GM12878 (cell line): Measurements from ENCODE around the gene CCDC24. TPM values are rescaled to one million over a fixed set of nuclear protein-coding genes. Genes with fewer than 3 reads are reported as not detected.

Experiments used
- ATAC-seq: fragments of 200-7000 bp; cut with Tn5 transposase; 3 replicates; pipeline ENCODE4 v1.9.1; 2020; ENCODE audit warnings: mild to moderate bottlenecking, moderate library complexity
- BruUV-seq: library from RNA; stranded (reverse); fragments of 400-500 nt; replicated peaks from 2 replicates; lab custom pipeline; 2021; lab: Mats Ljungman, UMichigan
- CTCF ChIA-PET: fragments of 300-600 bp; sonication (Branson Sonifier 250); formaldehyde crosslinking; extraction: SDS; loops from one replicate; lab custom pipeline; 2021; ENCODE audit warnings: inconsistent platforms; lab: Yijun Ruan, JAX
- POLR2A ChIA-PET: fragments of 350-600 bp; formaldehyde crosslinking; extraction: SDS; loops from one replicate; lab custom pipeline; 2021; ENCODE audit warnings: inconsistent platforms; lab: Charles Lee
- RAD21 ChIA-PET: fragments of 300-600 bp; sonication (Branson Sonifier 250); formaldehyde crosslinking; loops from one replicate; lab custom pipeline; 2023; ENCODE audit warnings: antibody characterized with exemption; ENCODE audit not compliant: unreplicated experiment; lab: Charles Lee
- SMC1A ChIA-PET: fragments of 300-600 bp; sonication (Branson Sonifier 250); formaldehyde crosslinking; loops from one replicate; lab custom pipeline; 2023; ENCODE audit not compliant: unreplicated experiment, uncharacterized antibody; lab: Charles Lee
- DNase-seq: peaks from one replicate; pipeline ENCODE4 v3.0.0-alpha.2; 2011; ENCODE audit warnings: low read depth, low spot score
- FAIRE-seq: peaks from 3 replicates; lab custom pipeline; 2011; peaks lifted over from hg19 to GRCh38; lab: Jason Lieb, UNC
- H2AFZ ChIP-seq: 2 replicates; pipeline ENCODE4 v1.6.0; 2011; ENCODE audit warnings: low read depth, low read length, control low read depth; ENCODE audit not compliant: control insufficient read depth
- H3K27ac ChIP-seq: 2 replicates; pipeline ENCODE4 v1.5.1; 2011; ENCODE audit warnings: control low read depth; ENCODE audit not compliant: control insufficient read depth, insufficient read depth
- H3K27me3 ChIP-seq, 2 experiments: replicated peaks in 1 of 2; 2 replicates each; pipeline versions ENCODE4 v1.6.0 to v1.6.1; 2011; ENCODE audit warnings: low read length in 1 of 2; ENCODE audit not compliant: control insufficient read depth in 2 of 2, insufficient read depth in 2 of 2
- H3K36me3 ChIP-seq, 2 experiments: 2 replicates each; pipeline ENCODE4 v1.5.1; 2011; ENCODE audit warnings: low read length in 1 of 2; ENCODE audit not compliant: control insufficient read depth in 2 of 2, insufficient read depth in 2 of 2
- H3K4me1 ChIP-seq: 2 replicates; pipeline ENCODE4 v1.6.1; 2011; ENCODE audit warnings: mild to moderate bottlenecking, low read length, moderate library complexity, mixed read lengths; ENCODE audit not compliant: control insufficient read depth, insufficient read depth
- H3K4me2 ChIP-seq: 2 replicates; pipeline ENCODE4 v1.6.0; 2011; ENCODE audit warnings: control low read depth; ENCODE audit not compliant: control insufficient read depth, insufficient read depth
- H3K4me3 ChIP-seq: fragments of 200-600 bp; sonication (generic); 2 replicates; pipeline ENCODE4 v1.5.1; 2016
- H3K79me2 ChIP-seq: 2 replicates; pipeline ENCODE4 v1.6.0; 2011; ENCODE audit warnings: low read length; ENCODE audit not compliant: control insufficient read depth, insufficient read depth
- H3K9ac ChIP-seq: 2 replicates; pipeline ENCODE4 v1.8.0; 2011; ENCODE audit warnings: low read length, control low read depth, mixed read lengths; ENCODE audit not compliant: control insufficient read depth, insufficient read depth
- H3K9me3 ChIP-seq: replicated peaks from 3 replicates; pipeline ENCODE4 v1.5.1; 2011; ENCODE audit warnings: mild to moderate bottlenecking, low read length; ENCODE audit not compliant: control insufficient read depth, insufficient read depth
- H4K20me1 ChIP-seq: 2 replicates; pipeline ENCODE4 v1.6.0; 2011; ENCODE audit not compliant: control insufficient read depth, insufficient read depth
- BCLAF1 ChIP-seq: fragments of 450-650 bp; IDR thresholded peaks from 2 replicates; pipeline ENCODE4 v1.6.1; 2017; ENCODE audit warnings: antibody characterized with exemption, mild to moderate bottlenecking, moderate library complexity
- CREM ChIP-seq: IDR thresholded peaks from 2 replicates; pipeline ENCODE4 v1.6.1; 2014; ENCODE audit warnings: antibody characterized with exemption, low read depth
- E2F8 ChIP-seq: fragments of 450-650 bp; IDR thresholded peaks from 2 replicates; pipeline ENCODE4 v1.6.1; 2018; ENCODE audit warnings: mild to moderate bottlenecking, low read depth, moderate library complexity; ENCODE audit not compliant: partially characterized antibody
- HDAC2 ChIP-seq: fragments of 200-600 bp; sonication (generic); IDR thresholded peaks from 2 replicates; pipeline ENCODE4 v1.6.1; 2017
- KLF5 ChIP-seq: fragments of 450-650 bp; IDR thresholded peaks from 2 replicates; pipeline ENCODE4 v1.6.1; 2014; ENCODE audit warnings: mild to moderate bottlenecking; ENCODE audit not compliant: partially characterized antibody
- MAX ChIP-seq: IDR thresholded peaks from 2 replicates; pipeline ENCODE4 v1.6.1; 2012; ENCODE audit warnings: low read depth, low read length, improper control_type of control experiment
- PAX5 ChIP-seq: IDR thresholded peaks from 2 replicates; pipeline ENCODE4 v1.6.1; 2011; ENCODE audit warnings: low read depth, low read length, borderline replicate concordance
- RBBP5 ChIP-seq: fragments of 200-600 bp; sonication (generic); conservative IDR thresholded peaks from 2 replicates; pipeline ENCODE4 v1.6.1; 2016
- RFX5 ChIP-seq: IDR thresholded peaks from 2 replicates; pipeline ENCODE4 v1.6.1; 2011; ENCODE audit warnings: low read depth, low read length, improper control_type of control experiment
- SUPT20H ChIP-seq: IDR thresholded peaks from 2 replicates; pipeline ENCODE4 v1.6.1; 2011; ENCODE audit warnings: low read depth, mild to moderate bottlenecking, low read length, moderate library complexity, borderline replicate concordance; ENCODE audit not compliant: control insufficient read depth
- TCF12 ChIP-seq: IDR thresholded peaks from 2 replicates; pipeline ENCODE4 v1.6.1; 2011; ENCODE audit warnings: low read depth, mild to moderate bottlenecking, low read length
- WRNIP1 ChIP-seq: IDR thresholded peaks from 2 replicates; pipeline ENCODE4 v1.6.1; 2011; ENCODE audit warnings: low read depth, low read length, improper control_type of control experiment, borderline replicate concordance
- ZNF207 ChIP-seq: fragments of 450-650 bp; IDR thresholded peaks from 2 replicates; pipeline ENCODE4 v1.6.1; 2014; ENCODE audit warnings: antibody characterized with exemption, mild to moderate bottlenecking, borderline replicate concordance
- ZNF592 ChIP-seq: fragments of 450-650 bp; IDR thresholded peaks from 2 replicates; pipeline ENCODE4 v1.6.1; 2017; ENCODE audit warnings: mild to moderate bottlenecking, moderate library complexity
- WGBS: methylation state at CpG from one replicate; pipeline ENCODE4 v1.1.6; 2016; ENCODE audit warnings: low lambda C conversion rate; ENCODE audit not compliant: insufficient replicate concordance, insufficient coverage; ENCODE audit errors: missing lambda C conversion rate; 5-methylcytosine and 5-hydroxymethylcytosine counted together
- in situ Hi-C: fragments of 300-500 bp; cut with MboI; formaldehyde crosslinking; loops from 9 replicates; pipeline ENCODE4 v1.14.3; 2018; ENCODE audit warnings: mixed read lengths
- intact Hi-C: fragments of 100-400 bp; cut with micrococcal nuclease; formaldehyde crosslinking; loops from one replicate; pipeline ENCODE4 v1.14.2; 2022; ENCODE audit not compliant: unreplicated experiment
- polyA plus RNA-seq, 11 experiments: library from polyadenylated mRNA; depleted of rRNA in 4 of 11; unstranded in 6 of 11; stranded (reverse) in 5 of 11; fragments of >200 nt; fragmentation: Nextera tagmentation in 4 of 11; fragmentation: Illumina TruSeq in 1 of 11; extraction: Ambion mirVana in 4 of 11; extraction: Trizol in 1 of 11; gene quantifications; 1 replicate in 1 of 11; 2 replicates in 10 of 11; pipeline versions ENCODE4 v1.2.1 to v1.2.3, GENCODE V29; 2011 to 2016; ENCODE audit warnings: inconsistent platforms in 2 of 11, missing spikeins in 2 of 11, low read depth in 1 of 11
- total RNA-seq, 4 experiments: library from RNA; depleted of rRNA in 3 of 4; stranded (reverse); fragments of >200 nt in 3 of 4; fragmentation: Illumina TruSeq in 1 of 4; extraction: Trizol in 1 of 4; gene quantifications; 2 replicates each; pipeline versions ENCODE4 v1.2.1 to v1.2.3, GENCODE V29; 2013 to 2021

The CCDC24 gene
- total and polyA plus RNA-seq, 10 of the 15 experiments (the other 5 are each of a cell fraction or from before 2014, with no cell fraction given) = 0.18 to 3.1 (median 1.6) TPM; not detected in 1

GRCh38 chr1:44029260-44029910 lies 38.0 kb downstream of the CCDC24 start:
- ATAC-seq = peak; percentile 52
- SMC1A ChIA-PET = no interaction called here
- FAIRE-seq = peak; percentile 38
- Histone ChIP-seq H2AFZ (peak overlapping the region; percentile 99), H3K79me2 (no peaks in the 10 kb centered on the region), H3K27me3 (no peaks in the 10 kb centered on the region), H3K9ac (peak overlapping the region; percentile 67; the same call in 1 of the 2 replicates), H4K20me1 (no peaks in the 10 kb centered on the region), H3K4me3 (peak overlapping the region; percentile 65), H3K36me3 (no peaks in the 10 kb centered on the region), H3K4me1 (peaks cover 10% of the 10 kb centered on the region), H3K4me2 (peak overlapping the region; percentile 78), H3K27ac (peak overlapping the region; percentile 79), H3K9me3 (no peaks in the 10 kb centered on the region)
- BruUV-seq = TSS peak; percentile 81
- POLR2A ChIA-PET = no interaction called here
- WGBS = 35% methylated on average over 17 of the region's 17 CpGs
- in situ Hi-C loops (no loop called here), intact Hi-C loops (no loop called here)
- no peak for DNase-seq
- CTCF ChIA-PET = interaction anchor here (0.5 to 8.9 kb wide), 4 partner anchors 14 to 66 kb away, joined by 3 to 167 read pairs (median 4); no protein-coding TSS in a partner anchor
- RAD21 ChIA-PET = interaction anchor here (0.7 to 1.2 kb wide), 2 partner anchors 95 to 266 kb away, joined by 3 read pairs; no protein-coding TSS in a partner anchor
- no peak for TF ChIP-seq PAX5
- TF ChIP-seq RBBP5 = no peak
- TF ChIP-seq CREM = no peak
- no peak for TF ChIP-seq SUPT20H
- TF ChIP-seq E2F8 = peak; percentile 32
- TF ChIP-seq KLF5 = no peak
- TF ChIP-seq ZNF592 = no peak
- no peak for TF ChIP-seq HDAC2
- TF ChIP-seq TCF12 = no peak
- no peak for TF ChIP-seq MAX
- TF ChIP-seq ZNF207 = no peak
- TF ChIP-seq BCLAF1 = no peak
- TF ChIP-seq RFX5 = no peak
- TF ChIP-seq WRNIP1 = no peak
